ENCODE measurements around the gene MLYCD. TPM values are rescaled to one million over a fixed set of nuclear protein-coding genes. Genes with fewer than 3 reads are reported as not detected.

Gene MLYCD
- polyA plus RNA-seq (2011; rRNA removed) (2.1 and 2.6 TPM in 2 replicates), polyA minus RNA-seq (2011; rRNA and poly(A)+ RNA removed) (4.9 and 7.5 TPM in 2 replicates)

DNA sequence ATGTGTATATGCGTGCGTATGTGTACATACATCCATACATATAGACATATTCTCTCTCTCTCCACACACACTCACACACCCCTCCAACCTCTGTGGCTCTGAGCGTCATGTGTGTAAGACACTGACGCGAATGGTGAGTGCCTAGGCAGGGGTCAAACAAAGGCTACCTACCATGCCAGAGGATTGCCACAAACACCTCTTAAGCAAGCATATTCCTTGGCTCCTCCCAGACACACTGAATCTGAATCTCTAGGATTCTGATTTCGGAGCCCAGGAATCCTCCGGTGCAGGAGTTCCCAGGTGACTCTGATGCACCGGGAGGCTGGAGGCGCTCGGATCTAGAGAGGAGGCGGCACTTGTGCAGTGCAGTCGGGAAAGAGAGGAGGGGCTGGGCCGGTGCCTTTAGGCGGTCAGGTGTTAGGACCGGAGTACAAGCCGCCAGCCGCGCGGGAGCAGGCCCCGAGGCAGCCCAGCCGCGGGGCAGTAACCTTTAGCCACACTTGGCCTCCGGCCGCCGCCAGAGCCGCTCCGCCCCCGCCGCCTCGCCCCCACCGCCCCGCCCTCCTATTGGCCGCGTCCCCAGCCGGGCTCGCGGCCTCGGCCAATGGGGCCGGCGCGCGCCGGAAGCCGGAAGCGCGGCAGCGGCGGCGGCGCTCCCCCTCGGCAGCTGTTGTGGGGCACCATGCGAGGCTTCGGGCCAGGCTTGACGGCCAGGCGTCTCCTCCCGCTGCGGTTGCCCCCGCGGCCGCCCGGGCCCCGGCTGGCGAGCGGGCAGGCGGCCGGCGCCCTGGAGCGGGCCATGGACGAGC, at the start of gene MLYCD:
Gene MLYCD, plus strand, starts transcription at position 653 of the 809 bp plus-strand sequence. Its CDS starts 30 bp downstream, at position 683.
- no peaks in the 10 kb centered on the region; the same call in 1 of the 2 replicates for H3K27me3 ChIP-seq (ENCODE audit: control insufficient read depth, insufficient read depth, low read length)
- POLR2A ChIA-PET = no interaction called here
- no peaks in the 10 kb centered on the region for H3K36me3 ChIP-seq (ENCODE audit: control insufficient read depth, insufficient read depth, low read length)
- DNase-seq (ENCODE audit: low read depth) = no peak
- TF ChIP-seq, protein P1, sequence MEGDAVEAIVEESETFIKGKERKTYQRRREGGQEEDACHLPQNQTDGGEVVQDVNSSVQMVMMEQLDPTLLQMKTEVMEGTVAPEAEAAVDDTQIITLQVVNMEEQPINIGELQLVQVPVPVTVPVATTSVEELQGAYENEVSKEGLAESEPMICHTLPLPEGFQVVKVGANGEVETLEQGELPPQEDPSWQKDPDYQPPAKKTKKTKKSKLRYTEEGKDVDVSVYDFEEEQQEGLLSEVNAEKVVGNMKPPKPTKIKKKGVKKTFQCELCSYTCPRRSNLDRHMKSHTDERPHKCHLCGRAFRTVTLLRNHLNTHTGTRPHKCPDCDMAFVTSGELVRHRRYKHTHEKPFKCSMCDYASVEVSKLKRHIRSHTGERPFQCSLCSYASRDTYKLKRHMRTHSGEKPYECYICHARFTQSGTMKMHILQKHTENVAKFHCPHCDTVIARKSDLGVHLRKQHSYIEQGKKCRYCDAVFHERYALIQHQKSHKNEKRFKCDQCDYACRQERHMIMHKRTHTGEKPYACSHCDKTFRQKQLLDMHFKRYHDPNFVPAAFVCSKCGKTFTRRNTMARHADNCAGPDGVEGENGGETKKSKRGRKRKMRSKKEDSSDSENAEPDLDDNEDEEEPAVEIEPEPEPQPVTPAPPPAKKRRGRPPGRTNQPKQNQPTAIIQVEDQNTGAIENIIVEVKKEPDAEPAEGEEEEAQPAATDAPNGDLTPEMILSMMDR (IDR thresholded peaks at IDR 0.05; ENCODE audit: insufficient read depth, low read depth, low read length) = no peak
- peak within 1 kb of the TSS; percentile 46 for H3K4me3 ChIP-seq (ENCODE audit: low read depth, low read length)
- CTCF ChIA-PET = interaction anchor here (0.5 to 1.9 kb wide), 5 partner anchors 18 to 72 kb away, joined by 3 to 5 read pairs (median 3); no protein-coding TSS in a partner anchor

DNA sequence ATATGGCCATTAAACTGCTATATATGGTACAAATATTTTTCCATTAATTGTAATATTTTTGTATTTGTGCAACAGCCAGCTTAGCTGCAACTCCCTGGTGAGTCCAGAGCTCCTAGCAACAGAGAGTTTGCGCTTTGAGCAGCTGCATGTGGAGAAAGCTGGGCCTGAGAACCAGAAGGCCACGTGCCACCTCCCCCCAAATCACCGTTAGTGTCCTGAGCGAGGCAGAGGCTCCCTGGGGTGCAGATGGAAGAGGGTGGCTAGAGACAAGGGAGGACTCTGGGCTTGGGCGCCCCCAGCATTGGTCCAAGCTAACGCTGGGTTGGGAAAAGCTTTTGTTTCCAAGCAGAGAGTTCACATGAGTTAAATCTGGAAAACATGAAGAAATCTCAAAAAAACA, 49.5 kb upstream of the MLYCD start:
- TF ChIP-seq, protein P1 (IDR thresholded peaks at IDR 0.05; ENCODE audit: insufficient read depth, low read depth, low read length) = no peak
- ChIA-PET CTCF (no interaction called here), POLR2A (no interaction called here)
- no peak for DNase-seq (ENCODE audit: low read depth)
- Histone ChIP-seq H3K4me3 (ENCODE audit: low read depth, low read length) (no peak overlapping the region), H3K27me3 (ENCODE audit: control insufficient read depth, insufficient read depth, low read length) (no peaks in the 10 kb centered on the region), H3K36me3 (ENCODE audit: control insufficient read depth, insufficient read depth, low read length) (no peaks in the 10 kb centered on the region)

DNA sequence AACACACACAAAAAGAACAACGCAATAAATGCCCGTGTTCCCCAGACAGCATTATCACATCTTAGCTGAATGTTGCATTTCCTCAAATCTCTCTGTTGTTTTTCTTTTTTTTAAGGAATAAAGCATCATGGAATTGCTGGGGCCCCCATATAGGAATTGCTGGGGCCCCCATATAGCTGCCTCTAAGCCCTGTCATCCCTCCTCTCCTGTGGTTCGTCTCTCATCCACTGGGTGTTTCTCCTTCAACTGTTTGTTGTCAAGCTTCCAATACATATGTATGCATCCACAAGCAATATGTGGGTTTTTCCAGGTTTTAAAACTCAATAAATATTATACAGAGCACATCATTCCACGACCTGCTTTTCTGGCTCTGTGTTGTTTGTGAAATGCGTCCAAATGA, 48.0 kb upstream of the MLYCD start:
- Histone ChIP-seq H3K4me3 (ENCODE audit: low read depth, low read length) (no peak overlapping the region), H3K36me3 (ENCODE audit: control insufficient read depth, insufficient read depth, low read length) (no peaks in the 10 kb centered on the region), H3K27me3 (ENCODE audit: control insufficient read depth, insufficient read depth, low read length) (no peaks in the 10 kb centered on the region)
- no peak for DNase-seq (ENCODE audit: low read depth)
- ChIA-PET CTCF (no interaction called here), POLR2A (no interaction called here)
- TF ChIP-seq, protein P1 (IDR thresholded peaks at IDR 0.05; ENCODE audit: insufficient read depth, low read depth, low read length) = no peak

DNA sequence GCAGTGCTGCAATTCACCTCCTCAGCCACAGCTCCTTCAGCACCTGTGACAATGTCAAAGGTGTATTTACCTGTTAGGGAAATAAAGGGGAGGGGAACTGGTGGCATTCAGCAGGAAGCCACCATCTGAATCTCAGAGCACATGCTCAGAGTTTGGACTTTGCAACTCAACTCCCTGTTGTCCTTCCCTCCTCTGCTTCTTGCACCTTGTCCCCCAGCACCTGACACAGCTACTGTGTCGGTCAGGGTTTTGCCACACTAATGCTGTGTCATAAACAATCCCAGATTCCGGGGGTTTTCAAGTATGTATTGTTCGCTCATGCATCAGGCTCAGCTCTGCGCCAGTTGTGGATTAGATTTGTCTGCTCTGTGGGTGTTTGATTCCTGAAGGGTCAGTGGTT, 47.4 kb upstream of the MLYCD start:
- POLR2A ChIA-PET = no interaction called here
- DNase-seq (ENCODE audit: low read depth) = no peak
- CTCF ChIA-PET = no interaction called here
- Histone ChIP-seq H3K36me3 (ENCODE audit: control insufficient read depth, insufficient read depth, low read length) (no peaks in the 10 kb centered on the region), H3K4me3 (ENCODE audit: low read depth, low read length) (no peak overlapping the region), H3K27me3 (ENCODE audit: control insufficient read depth, insufficient read depth, low read length) (no peaks in the 10 kb centered on the region)
- TF ChIP-seq, protein P1 (IDR thresholded peaks at IDR 0.05; ENCODE audit: insufficient read depth, low read depth, low read length) = no peak

DNA sequence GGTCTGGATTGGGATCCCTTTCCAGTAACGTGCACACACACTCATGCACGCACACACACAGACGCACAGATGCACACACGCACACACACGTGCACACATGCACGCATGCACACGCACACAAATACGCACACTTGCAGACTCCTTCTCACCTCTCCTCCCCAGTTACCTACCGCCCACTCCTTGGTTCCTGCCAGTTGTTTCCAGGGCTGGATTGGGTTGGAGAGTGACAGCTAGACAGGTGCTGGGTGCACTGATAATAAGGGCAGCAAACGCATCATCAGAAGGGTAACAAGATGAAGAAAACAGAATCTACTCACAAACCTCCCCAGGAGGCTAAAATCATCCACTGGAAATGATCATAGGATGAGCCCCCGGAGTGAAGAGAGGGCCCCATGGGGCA, 46.1 kb upstream of the MLYCD start:
- Histone ChIP-seq H3K36me3 (ENCODE audit: control insufficient read depth, insufficient read depth, low read length) (no peaks in the 10 kb centered on the region), H3K4me3 (ENCODE audit: low read depth, low read length) (no peak overlapping the region), H3K27me3 (ENCODE audit: control insufficient read depth, insufficient read depth, low read length) (no peaks in the 10 kb centered on the region)
- CTCF ChIA-PET = no interaction called here
- POLR2A ChIA-PET = no interaction called here
- TF ChIP-seq, protein P1 (IDR thresholded peaks at IDR 0.05; ENCODE audit: insufficient read depth, low read depth, low read length) = no peak
- no peak for DNase-seq (ENCODE audit: low read depth)

Measured in BJ (cell line).